SIG-M5 treated with dmso at 0.1 percent for 504 hours (cell line): Measurements from ENCODE around the gene PLOD1.
"Not testable (repeated sequence)": the region's sequence is repeated elsewhere in the genome, so short reads cannot be mapped to it uniquely, and the experiment has no call there.

Source experiments
- DNase-seq: peaks from one replicate; lab custom pipeline; 2025; ENCODE audit not compliant: unreplicated experiment; lab: John Stamatoyannopoulos, UW

Gene PLOD1

DNA sequence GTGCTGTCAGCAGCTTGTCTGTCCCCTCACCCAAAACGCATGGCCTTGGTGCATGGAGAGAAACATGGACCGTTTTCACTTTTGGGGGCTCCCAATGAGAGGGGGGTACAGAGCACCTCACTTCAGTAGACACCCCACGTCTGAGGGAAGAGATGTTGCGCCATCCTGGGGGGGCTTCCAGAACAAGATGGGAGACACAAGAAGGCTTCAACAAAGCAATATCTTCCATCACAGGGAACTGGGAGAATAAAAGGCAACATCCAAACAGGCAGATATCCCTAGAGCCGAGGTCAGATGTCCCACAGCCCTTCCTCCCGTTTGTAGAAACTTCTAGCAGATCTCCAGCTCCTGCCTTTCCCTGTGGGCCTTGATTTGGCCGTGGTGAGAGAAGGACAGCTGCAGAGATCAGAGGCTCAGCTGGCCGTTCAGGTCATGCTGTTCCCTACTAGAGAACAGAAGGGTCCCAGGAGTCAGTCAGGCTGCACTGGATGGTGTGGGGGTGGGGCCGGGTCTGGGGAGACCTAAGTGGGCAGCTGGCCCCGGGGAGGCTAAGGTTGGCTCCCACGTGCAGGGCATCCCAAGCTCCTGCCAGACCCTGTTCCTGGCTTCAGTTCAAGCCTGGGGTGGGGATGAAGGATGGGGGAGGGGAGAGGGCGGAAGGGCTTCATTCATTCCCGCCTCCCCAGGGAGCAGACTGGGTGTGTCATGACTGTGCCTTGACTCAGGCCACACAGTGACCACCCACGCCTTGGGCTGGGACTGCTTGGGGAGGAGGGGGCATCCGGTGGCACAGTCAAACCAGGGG, 4.4 kb downstream of the PLOD1 start:
- no peak for DNase-seq

DNA sequence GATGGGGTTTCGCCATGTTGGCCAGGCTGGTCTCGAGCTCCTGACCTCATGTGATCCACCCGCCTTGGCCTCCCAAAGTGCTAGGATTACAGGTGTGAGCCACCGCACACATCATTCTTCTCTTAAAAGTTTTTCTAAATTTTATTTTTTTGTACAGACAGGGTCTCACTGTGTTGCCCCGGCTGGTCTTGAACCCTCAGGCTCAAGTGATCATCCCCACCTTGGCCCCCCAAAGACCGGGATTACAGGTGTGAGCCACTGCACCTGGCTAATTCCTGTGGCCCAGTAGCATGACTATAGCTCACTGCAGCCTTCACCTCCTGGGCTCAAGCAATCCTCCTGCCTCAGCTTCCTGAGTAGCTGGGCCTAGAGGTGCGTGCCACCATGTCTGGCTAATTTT, 5.3 kb downstream of the PLOD1 start:
- DNase-seq, result not testable (repeated sequence)

DNA sequence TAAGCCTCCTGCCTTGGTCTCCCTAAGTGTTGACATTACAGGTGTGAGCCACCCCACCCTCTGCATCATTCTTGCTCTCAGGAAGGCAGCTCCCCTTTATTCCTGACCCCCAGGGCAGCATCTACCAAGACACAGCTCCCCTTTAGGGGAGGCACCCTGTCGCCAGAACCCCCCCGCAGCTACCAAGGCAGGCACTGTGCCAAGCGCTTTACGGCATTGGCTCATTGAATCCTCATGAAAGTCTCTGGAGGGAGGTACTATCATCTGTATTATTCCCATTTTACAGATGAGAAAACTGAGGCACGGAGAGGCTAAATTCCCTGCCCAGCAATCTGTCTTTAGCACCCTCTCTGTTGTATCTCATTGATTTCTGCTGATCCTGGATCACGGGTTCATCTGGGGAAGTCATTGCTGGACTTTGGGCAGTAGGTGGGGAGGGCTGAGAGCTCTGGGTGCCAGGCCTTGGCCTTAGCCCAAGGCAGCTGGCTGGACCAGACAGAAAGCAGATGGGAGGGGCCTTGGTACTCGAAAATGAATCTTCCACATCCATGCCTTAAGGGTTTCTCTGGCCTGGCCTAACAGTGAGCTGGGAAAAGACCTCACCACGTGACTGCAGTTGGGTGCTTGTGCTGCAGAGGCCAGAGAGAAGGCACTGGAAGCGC, 5.9 kb downstream of the PLOD1 start:
- DNase-seq, result no peak

DNA sequence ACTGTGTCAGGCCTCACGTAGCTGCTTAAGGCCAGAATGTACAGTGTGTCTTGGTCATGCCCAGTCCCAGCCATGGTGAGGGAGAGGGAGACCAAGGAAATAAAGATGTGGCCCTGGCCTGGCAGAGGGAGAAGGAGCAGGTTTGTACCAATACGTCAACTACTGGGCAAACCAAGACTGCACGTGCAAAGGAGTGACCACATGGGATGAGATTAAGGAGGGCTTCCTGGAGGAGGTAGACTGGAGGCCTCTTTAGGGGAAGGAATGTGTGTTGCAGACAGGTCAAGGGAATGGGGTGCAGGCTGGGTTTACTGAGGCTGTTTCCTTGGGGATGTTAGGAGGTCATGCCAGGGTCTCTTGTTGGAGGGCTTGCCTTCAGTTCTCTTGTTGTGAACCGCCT, 7.8 kb downstream of the PLOD1 start:
- DNase-seq, result no peak

DNA sequence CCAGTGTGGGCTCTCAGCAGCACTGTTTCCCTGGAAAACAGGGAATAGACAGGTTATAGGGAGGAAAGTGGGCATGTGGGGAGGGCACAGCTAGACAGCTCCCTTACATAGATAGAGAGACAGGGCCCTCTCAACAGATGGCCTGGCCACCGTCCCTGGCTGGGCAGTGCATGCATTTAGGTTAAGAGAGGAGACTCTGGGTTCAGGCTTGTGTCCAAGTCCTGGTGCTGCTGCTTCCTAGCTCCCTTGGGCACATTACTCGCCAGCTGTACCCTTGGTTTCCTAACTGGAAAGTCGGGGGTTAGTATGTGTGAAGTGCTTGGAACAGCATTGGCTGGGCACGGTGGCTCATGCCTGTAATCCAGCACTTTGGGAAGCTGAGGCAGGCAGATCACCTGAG, 9.1 kb downstream of the PLOD1 start:
- no peak for DNase-seq

DNA sequence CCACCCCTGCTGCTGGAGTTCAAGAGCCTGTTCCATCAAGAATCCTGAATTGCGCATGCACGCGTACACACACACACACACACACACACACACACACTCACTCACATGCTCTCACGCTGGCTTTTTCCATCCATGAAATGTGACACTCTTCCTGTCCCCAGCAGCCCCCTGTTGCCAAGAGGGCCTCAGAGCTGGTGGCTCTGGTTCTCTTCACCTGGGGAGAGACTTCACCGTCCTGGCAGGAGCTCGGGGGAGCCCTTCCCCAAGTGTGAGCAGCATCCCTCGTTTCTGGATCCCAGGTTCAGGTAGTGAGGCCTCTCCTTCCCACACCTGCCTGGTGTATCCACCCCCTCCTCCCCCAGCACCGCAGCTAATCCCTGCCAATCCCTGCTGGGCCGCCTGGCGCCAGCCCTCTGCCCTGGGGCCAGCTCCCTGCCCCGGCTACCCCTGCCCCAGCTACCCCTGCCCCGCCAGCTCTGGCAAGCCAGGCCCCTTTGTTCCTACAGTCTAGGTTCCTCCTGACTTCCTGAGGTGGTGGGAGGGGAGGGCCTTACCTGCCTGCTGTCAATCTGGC, 9.9 kb downstream of the PLOD1 start:
- no peak for DNase-seq

DNA sequence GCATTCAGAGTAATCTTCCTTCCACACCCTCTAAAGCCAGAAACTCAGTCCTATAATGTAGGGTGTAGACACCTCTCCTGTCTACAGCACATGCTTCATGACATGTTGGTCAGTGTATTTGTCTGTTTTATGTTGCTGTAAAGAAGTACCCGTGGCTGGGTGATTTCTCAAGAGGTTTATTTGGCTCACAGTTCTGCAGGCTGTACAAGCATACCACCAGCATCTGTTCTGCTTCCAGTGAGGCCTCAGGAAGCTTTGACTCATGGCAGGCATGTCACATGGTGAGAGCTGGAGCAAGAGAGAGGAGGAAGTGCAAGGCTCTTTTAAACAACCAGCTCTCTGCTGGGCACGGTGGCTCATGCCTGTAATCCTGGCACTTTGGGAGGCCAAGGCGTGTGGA, 12.1 kb downstream of the PLOD1 start:
- DNase-seq, result no peak

DNA sequence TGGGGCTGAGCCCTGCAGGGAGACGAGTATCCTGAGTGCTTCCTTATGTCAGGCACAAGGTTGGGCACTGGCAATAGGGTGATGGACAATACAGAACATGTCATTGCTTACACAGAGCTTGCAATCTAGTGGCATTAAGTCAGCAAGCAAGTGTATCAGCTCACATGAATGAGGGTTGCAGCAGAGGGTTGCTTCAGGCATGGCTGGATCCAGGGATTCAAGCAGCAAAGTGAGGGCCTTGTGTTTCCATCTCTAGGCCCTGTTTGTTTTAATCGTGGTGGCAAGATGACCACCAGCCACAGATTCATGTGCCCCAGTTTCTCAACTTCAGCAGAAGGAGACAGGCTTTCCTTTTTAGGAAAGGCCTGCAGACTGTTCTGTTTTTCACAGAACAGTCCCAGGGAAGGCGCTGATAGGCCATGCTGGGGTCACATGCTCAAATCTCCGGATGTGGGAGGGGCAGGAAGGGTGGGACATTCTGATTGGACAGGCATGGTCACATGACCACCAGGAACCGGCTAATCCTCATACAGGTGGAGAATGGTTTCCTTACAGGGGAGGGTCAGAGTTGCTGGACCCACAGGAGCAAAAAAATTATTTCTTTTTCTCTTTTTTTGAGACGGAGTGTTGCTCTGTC, 14.4 kb downstream of the PLOD1 start:
- DNase-seq, result no peak

DNA sequence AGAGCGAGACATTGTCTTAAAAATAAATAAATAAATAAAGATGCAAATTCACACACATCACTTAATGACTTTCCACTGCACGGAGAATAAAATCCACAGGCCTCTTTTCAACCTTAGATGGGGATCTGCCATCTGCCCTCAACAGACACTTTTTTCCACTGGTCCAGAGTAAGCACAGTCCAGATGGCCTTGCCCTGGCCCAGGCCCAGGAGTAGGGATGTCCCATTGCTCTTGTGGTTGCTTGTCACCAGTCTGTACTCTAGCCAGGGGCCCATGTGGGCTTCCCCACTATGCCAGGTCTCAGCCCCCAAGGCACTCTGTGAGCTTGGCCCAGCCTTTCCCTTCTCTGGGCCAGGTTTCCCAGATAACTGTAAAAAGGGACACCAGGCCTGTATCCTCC, 17.4 kb downstream of the PLOD1 start:
- DNase-seq, result no peak

DNA sequence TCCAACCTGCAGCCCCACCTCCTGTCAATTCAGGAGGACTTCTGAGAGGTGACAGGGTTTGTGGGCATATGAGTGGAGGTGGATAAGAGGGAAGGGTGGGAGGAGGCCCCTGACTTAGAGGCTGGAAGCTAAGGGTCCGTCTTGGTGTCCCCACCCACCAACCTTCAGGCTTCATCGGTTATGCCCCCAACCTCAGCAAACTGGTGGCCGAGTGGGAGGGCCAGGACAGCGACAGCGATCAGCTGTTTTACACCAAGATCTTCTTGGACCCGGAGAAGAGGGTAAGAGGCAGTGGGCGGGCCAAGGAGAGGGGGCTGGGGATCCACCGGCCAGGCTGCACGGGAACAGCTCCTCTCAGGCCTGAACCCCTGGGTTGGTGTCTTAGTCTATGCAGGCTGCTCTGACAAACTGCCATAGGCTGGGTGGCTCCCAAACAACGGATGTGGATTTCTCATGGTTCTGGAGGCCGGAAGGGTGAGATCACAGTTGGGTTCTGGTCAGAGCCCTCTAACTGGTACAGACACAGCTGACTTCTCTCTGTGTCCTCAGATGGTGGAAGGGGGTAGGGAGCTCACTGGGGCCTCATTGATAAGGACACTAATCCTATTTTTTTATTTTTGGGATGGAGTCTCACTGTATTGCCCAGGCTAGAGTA, 18.1 kb downstream of the PLOD1 start:
- DNase-seq, result no peak

DNA sequence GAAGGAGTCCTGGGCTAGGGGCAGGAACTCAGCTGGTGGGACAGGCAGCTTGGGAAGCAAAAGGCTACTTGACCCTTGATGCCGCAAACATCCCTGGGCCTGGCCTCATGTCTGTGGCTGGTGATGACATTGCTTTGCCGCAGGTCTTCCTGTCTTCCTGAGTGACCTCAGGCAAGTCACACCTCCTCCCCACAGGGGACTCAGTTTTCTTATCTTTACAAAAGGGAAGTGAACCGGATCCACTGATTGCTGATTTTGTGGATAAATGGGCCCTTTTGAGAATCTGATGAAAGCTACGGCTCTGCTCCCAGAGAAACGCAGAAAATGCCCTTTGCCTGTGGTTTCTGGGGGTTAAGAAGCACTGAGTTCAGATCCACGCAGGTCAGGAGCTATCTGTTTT, 20.7 kb downstream of the PLOD1 start:
- no peak for DNase-seq

DNA sequence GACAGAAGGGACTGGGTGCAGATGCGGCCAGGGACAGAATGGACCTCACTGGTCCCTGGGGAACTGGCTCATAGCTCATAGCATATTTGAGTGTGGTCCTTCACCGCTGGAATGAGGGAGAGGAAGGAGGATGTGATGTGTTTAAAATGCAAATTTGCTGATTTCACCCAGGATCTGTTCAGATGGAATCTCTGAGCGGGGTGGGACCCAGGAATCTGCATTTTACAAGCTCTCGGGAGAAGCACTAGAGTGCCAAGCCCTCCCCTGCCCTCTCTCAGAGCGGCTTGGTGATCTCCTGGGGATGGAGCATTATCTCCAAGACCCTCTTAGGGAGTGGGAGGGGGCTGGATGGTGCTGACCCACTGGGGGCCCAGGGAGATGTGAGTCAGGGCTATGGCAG, 22.9 kb downstream of the PLOD1 start:
- no peak for DNase-seq

DNA sequence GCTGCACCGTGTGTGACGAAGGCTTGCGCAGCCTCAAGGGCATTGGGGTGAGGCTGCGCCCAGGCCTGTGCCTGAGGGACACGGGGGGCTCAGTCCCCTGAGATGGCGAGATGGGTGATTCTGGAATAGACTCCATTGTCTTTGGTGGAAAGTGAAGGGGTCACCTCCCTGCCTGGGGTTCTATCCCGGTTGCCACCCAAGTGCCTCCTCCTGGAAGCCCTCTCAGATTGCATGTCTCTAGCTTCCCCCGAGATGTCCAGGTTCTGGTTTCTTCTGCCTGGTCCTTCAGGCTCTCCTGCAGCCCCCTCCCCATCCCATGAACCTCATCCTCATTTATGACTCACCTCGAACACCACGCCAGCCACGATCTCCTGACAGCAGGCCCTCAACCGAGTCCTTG, 23.4 kb downstream of the PLOD1 start:
- no peak for DNase-seq

DNA sequence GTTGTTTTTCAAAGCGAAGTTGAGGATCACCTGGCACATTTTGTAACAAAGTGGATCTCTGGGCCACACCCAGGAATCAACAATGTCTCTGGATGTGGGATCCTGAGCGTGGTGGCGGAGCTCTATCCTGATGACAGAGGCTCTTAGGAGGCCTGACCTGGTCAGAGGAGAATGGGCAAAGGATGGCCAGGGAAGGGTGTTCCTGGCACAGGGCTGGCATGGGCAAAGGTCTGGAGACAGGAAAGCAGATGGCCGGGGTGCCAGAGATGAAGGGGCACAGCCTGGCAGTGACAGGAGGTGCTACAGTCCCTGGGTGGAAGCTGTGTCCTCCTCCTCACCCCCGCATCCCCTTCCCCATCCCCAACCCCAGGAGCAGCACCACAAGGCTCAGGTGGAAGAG, 25.8 kb downstream of the PLOD1 start:
- DNase-seq, result no peak

DNA sequence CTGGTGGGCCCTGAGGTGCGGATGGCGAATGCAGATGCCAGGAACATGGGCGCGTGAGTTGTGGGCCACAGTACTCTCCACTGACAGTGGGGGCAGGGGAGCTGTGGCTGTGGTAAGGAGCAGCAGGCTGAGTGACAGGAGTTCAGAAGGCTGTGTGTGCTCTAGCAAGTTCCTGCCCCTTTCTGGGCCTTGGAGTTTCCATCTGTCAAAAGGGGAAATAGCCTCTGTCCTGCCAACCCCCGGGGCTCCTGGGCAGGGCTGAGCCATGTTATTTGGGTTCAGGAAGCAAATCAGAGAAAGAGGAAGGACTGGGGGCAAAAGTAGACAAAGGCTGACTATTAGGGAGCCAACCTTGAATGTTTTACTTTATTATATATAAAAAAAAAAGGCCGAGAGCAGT, 26.2 kb downstream of the PLOD1 start:
- DNase-seq, result peak; percentile 59

DNA sequence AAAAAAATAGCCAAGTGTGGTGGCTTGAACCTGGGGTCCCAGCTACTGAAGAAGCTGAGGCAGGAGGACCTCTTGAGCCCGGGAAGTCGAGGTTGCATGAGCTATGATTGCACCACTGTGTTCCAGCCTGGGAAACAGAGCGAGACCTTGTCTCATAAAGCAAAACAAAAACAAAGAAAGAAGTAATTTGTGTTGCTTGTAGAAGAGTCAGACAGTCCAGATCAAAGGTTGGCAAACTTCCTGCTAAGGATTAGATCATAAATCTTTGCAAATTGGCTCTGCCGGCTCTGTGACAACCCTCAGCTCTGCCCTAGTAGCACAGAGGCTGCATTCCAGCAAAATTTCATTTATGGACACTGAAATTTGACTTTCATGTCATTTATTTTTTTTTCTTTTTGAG, 26.7 kb downstream of the PLOD1 start:
- no peak for DNase-seq

DNA sequence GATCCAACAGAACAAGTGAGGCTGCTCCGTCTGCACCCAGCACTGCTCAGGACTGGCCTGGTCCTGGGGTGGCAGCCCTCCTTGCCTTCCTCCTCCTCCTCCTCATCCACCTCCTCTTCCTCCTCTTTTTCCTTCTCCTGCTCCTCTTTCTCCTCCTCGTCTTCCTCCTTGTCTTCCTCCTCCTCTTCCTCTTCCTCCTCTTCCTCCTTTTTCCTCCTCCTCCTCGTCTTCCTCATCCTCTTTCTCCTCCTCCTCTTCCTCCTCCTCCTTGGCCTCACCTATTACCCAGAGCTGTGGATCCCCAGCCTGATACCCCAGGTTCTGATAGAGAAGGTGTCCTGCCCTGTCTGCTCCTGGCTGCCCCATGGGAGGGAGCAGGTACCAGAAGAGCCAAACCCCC, 29.1 kb downstream of the PLOD1 start:
- no peak for DNase-seq

DNA sequence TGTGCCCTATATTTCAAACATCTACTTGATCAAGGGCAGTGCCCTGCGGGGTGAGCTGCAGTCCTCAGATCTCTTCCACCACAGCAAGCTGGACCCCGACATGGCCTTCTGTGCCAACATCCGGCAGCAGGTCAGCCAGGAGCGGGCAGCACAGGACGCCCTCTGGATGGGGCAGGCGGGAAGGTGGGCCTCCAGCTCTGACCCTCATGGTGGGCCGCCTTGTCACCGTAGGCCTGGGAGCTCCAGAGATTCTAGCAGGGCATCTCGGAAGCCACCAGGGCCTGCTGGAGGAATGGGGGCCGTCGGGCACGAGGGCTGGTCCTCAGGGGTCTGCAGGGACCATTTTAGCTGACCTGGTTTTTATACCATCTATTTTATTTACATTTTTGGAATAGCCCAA, 30.1 kb downstream of the PLOD1 start:
- DNase-seq, result no peak

DNA sequence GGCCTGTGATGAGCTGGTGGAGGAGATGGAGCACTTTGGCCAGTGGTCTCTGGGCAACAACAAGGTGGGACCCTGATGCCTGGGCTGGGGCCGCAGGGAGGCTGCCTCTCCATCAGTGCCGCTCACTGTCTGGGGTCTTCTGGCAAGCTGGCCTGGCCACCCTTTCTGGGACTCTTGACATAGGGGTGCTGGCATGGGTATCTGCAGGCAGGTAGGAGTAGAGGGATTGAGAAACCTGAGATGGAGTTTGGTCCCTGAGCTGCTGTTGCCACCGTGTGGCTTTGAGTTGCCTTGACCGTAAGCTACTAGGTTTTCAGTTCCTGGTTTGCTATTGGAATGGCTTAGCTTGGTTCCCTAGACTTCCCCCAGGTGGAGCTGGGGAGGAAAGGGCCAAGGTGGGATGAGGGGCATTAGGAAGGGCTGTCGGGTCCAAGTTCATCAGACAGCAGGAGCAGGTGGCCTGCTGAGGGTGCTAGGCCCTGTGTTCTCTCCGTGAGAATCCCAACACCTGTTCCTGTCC, 32.6 kb downstream of the PLOD1 start:
- DNase-seq, result peak; percentile 64

DNA sequence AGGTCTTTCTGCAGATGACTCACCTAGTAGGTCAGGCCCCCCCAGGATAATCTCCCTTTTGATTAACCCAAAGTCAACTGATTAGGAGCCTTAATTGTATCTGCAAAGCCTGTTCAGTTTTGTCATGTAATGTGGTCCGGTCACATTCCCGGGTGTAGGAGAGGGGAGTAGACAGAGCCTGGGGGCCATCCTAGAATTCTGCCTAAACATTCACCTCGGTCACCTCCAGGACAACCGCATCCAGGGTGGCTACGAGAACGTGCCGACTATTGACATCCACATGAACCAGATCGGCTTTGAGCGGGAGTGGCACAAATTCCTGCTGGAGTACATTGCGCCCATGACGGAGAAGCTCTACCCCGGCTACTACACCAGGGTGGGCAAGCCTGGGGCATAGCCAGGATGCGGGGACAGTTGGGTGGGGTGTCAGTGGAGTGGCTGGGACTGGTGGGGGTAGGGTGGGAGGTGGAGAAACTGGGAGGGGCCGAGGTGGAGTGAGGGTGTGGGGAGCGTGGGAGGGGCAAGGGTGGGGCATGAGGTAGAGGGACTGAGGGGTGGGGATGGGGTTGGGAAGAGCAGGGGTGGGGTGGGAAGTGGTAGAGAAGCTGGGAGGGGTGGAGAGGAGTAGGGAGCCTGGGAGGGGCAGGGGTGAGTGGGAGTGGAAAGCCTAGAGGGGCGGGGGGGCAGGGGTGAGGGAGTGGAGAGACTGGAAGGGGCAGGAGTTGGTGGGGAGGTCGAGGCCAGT, 36.1 kb downstream of the PLOD1 start:
- no peak for DNase-seq

DNA sequence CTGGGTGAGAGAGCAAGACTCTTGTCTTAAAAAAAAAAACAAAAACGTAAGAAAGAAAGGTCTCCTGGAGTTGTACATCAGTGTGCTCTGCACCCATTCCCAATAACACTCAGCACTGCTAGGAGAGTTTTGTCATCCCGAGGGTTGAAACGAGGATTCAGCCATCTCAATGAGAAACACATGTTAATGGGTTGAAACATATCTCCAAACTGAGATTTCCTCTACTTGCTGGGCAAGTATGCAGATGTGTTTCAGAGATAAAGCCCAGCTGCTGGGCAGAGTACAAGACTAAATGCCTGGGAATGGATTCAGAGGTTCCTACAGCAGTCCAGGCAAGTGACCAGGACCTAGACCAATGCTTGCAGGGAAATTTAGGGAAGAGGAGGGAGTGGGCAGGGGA, 43.1 kb downstream of the PLOD1 start:
- no peak for DNase-seq
